Caco-2 (cell line): ENCODE measurements around the gene LY6G6C. TPM values are rescaled to one million over a fixed set of nuclear protein-coding genes. Genes with fewer than 3 reads are reported as not detected.
"Not testable (repeated sequence)": the region's sequence is repeated elsewhere in the genome, so short reads cannot be mapped to it uniquely, and the experiment has no call there.

Experiments used
- BruUV-seq: library from RNA; stranded (reverse); fragments of 400-500 nt; replicated peaks from 2 replicates; lab custom pipeline; 2021; lab: Mats Ljungman, UMichigan
- CTCF ChIA-PET: fragments of 300-600 bp; sonication (Branson Sonifier 250); formaldehyde crosslinking; loops from one replicate; lab custom pipeline; 2022; ENCODE audit warnings: antibody characterized with exemption; lab: Charles Lee
- POLR2A ChIA-PET: fragments of 300-600 bp; sonication (Branson Sonifier 250); formaldehyde crosslinking; loops from one replicate; lab custom pipeline; 2022; ENCODE audit warnings: antibody characterized with exemption; lab: Charles Lee
- DNase-seq, 2 experiments: peaks; one replicate each; pipeline versions ENCODE4 v3.0.0 to v3.0.0-alpha.2; 2020 to 2022
- H3K27me3 ChIP-seq: replicated peaks from 2 replicates; pipeline ENCODE4 v1.6.0; 2011; ENCODE audit warnings: low read length; ENCODE audit not compliant: control insufficient read depth, insufficient read depth
- H3K36me3 ChIP-seq: 2 replicates; pipeline ENCODE4 v1.5.1; 2011; ENCODE audit warnings: low read length; ENCODE audit not compliant: control insufficient read depth, insufficient read depth
- H3K4me1 ChIP-seq: fragments of 250-450 bp; sonication (Bioruptor Pico); 2 replicates; pipeline ENCODE4 v1.5.1; 2020; ENCODE audit warnings: mild to moderate bottlenecking
- H3K4me3 ChIP-seq: 2 replicates; pipeline ENCODE4 v1.5.1; 2011; ENCODE audit warnings: low read depth, mild to moderate bottlenecking, control low read depth, low read length
- H3K9me3 ChIP-seq: fragments of 250-450 bp; sonication (Bioruptor Pico); 2 replicates; pipeline ENCODE4 v1.5.1; 2020; ENCODE audit warnings: mild to moderate bottlenecking, moderate library complexity
- H3K27ac Mint-ChIP-seq: one replicate; pipeline ENCODE4 v1.8.0; 2022; ENCODE audit warnings: mixed read lengths; ENCODE audit not compliant: unreplicated experiment
- H3K27me3 Mint-ChIP-seq: one replicate; pipeline ENCODE4 v1.8.0; 2022; ENCODE audit warnings: mixed read lengths; ENCODE audit not compliant: insufficient read depth, unreplicated experiment
- H3K36me3 Mint-ChIP-seq: one replicate; pipeline ENCODE4 v1.8.0; 2022; ENCODE audit warnings: mild to moderate bottlenecking, mixed read lengths; ENCODE audit not compliant: insufficient read depth, unreplicated experiment
- H3K4me1 Mint-ChIP-seq: one replicate; pipeline ENCODE4 v1.8.0; 2022; ENCODE audit warnings: low read depth, mixed read lengths; ENCODE audit not compliant: unreplicated experiment
- H3K4me3 Mint-ChIP-seq: one replicate; pipeline ENCODE4 v1.8.0; 2022; ENCODE audit warnings: mild to moderate bottlenecking, moderate library complexity, mixed read lengths; ENCODE audit not compliant: unreplicated experiment
- H3K9me3 Mint-ChIP-seq: one replicate; pipeline ENCODE4 v1.8.0; 2022; ENCODE audit warnings: mixed read lengths; ENCODE audit not compliant: unreplicated experiment
- CTCF ChIP-seq, 2 experiments: fragments of 200-600 bp in 1 of 2; IDR thresholded peaks; 1 replicate in 1 of 2; 2 replicates in 1 of 2; pipeline versions ENCODE4 v1.5.1 to v1.8.0; 2011 to 2022; ENCODE audit warnings: antibody characterized with exemption in 1 of 2, control low read depth in 1 of 2, inconsistent platforms in 1 of 2, low read depth in 1 of 2, low read length in 1 of 2, mild to moderate bottlenecking in 1 of 2, moderate library complexity in 1 of 2; ENCODE audit not compliant: insufficient read depth in 1 of 2, severe bottlenecking in 1 of 2, unreplicated experiment in 1 of 2
- intact Hi-C: fragments of 100-400 bp; cut with micrococcal nuclease; formaldehyde crosslinking; loops from one replicate; pipeline ENCODE4 v1.10.0; 2022; ENCODE audit not compliant: unreplicated experiment
- total RNA-seq: library from RNA; stranded (reverse); gene quantifications from 2 replicates; pipeline ENCODE4 v1.2.3, GENCODE V29; 2022

The LY6G6C gene
- total RNA-seq, 1 experiment from 2014 or later = 0.88 TPM

GRCh38 chr6:31711233-31711632, 10.3 kb downstream of the LY6G6C start:
- H3K4me3 ChIP-seq = no peak overlapping the region
- no peak for TF ChIP-seq CTCF (IDR thresholded peaks at IDR 0.05; ENCODE audit: insufficient read depth in 1 of 2, low read depth in 1 of 2, low read length in 1 of 2, severe bottlenecking in 1 of 2, unreplicated experiment in 1 of 2)
- no peak overlapping the region for H3K4me3 Mint-ChIP-seq
- no peaks in the 10 kb centered on the region for H3K36me3 ChIP-seq
- no peaks in the 10 kb centered on the region for H3K27me3 ChIP-seq
- POLR2A ChIA-PET = interaction anchor here (0.9 kb wide), 1 partner anchor 116 kb away, joined by 4 read pairs; the partner anchor contains the start of gene HSPA1B
- H3K9me3 Mint-ChIP-seq = no peaks in the 10 kb centered on the region
- CTCF ChIA-PET = interaction anchor here (1.0 kb wide), 1 partner anchor 30 kb away, joined by 4 read pairs; the partner anchor contains the start of gene LY6G5C
- no peak for DNase-seq
- H3K36me3 Mint-ChIP-seq = peaks cover 5% of the 10 kb centered on the region
- peaks cover 26% of the 10 kb centered on the region for H3K4me1 ChIP-seq
- intact Hi-C loops = no loop called here
- no peak overlapping the region for H3K27ac Mint-ChIP-seq
- BruUV-seq = no TSS peak
- no peaks in the 10 kb centered on the region for H3K9me3 ChIP-seq
- H3K4me1 Mint-ChIP-seq = peaks cover 31% of the 10 kb centered on the region
- no peaks in the 10 kb centered on the region for H3K27me3 Mint-ChIP-seq

- Mint-ChIP-seq H3K27ac (no peak overlapping the region), H3K4me3 (no peak overlapping the region), H3K27me3 (no peaks in the 10 kb centered on the region), H3K9me3 (no peaks in the 10 kb centered on the region), H3K36me3 (peaks cover 5% of the 10 kb centered on the region), H3K4me1 (peaks cover 31% of the 10 kb centered on the region)
- Histone ChIP-seq H3K27me3 (no peaks in the 10 kb centered on the region), H3K36me3 (no peaks in the 10 kb centered on the region), H3K9me3 (no peaks in the 10 kb centered on the region), H3K4me1 (peaks cover 26% of the 10 kb centered on the region), H3K4me3 (no peak overlapping the region)
- CTCF ChIA-PET = interaction anchor here (1.0 kb wide), 1 partner anchor 30 kb away, joined by 4 read pairs; the partner anchor contains the start of gene LY6G5C
- intact Hi-C loops = no loop called here
- POLR2A ChIA-PET = interaction anchor here (0.9 to 1.0 kb wide), 2 partner anchors 28 to 117 kb away, joined by 3 to 4 read pairs; partner anchors contain the start of gene HSPA1B
- BruUV-seq = no TSS peak
- DNase-seq = no peak
- TF ChIP-seq CTCF (IDR thresholded peaks at IDR 0.05; ENCODE audit: insufficient read depth in 1 of 2, low read depth in 1 of 2, low read length in 1 of 2, severe bottlenecking in 1 of 2, unreplicated experiment in 1 of 2) = no peak
These were observed 10.9 kb downstream of the LY6G6C start for GRCh38 chr6:31710523-31711219.

GRCh38 chr6:31709157-31709556, 12.4 kb downstream of the LY6G6C start:
- H3K27ac Mint-ChIP-seq, H3K4me3 Mint-ChIP-seq, H3K36me3 Mint-ChIP-seq: not testable (repeated sequence)

More at GRCh38 chr6:31709157-31709556, 12.4 kb downstream of the LY6G6C start:
- peaks cover 26% of the 10 kb centered on the region for H3K4me1 Mint-ChIP-seq
- H3K27me3 ChIP-seq, H3K9me3 ChIP-seq, intact Hi-C loops, DNase-seq, H3K4me3 ChIP-seq, H3K36me3 ChIP-seq, CTCF ChIA-PET, H3K9me3 Mint-ChIP-seq, BruUV-seq, POLR2A ChIA-PET, H3K27me3 Mint-ChIP-seq: not testable (repeated sequence)
- peaks cover 13% of the 10 kb centered on the region for H3K4me1 ChIP-seq
